Measurements from ENCODE around the gene DCTN2.

Gene DCTN2

DNA sequence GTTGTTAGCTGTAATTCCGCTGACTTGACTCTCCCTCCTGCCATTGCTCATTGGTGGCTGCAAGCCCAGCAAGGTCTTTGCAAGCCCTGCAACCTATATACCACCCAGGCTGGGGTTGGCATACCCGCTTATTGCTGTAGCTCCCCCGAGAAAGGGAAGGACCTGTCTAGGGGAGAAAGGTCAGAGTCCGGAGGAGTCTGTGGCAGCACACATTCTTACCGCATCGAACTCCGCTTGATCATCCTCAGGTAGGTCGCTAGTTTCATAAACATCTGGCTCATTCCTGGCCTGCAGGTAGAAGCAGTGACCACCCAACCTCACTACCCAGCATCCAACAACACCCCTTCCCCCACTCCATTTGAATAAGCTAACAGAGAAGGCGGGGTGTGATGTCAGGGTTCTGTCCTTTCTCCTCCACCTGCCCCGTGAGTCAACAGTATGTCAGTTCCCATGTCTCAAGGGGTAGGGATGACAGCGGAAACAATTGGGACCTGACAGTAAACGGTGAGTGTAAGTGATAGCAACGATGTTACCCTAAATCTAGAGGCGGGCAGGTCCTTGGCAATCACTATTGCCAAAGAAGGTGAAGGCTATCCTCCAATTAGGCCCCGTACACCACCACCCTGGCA lies 1.1 kb downstream of the DCTN2 start:
- H4K91ac ChIP-seq (ENCODE audit: low read depth, low read length, poor library complexity) = no peak overlapping the region
- peaks cover 0 to 31% (median 11%) of the 10 kb centered on the region in 3 experiments for H3K27me3 ChIP-seq (ENCODE audit: control insufficient read depth in 3 of 3, insufficient read depth in 3 of 3, low read depth in 1 of 3, low read length in 3 of 3)
- peaks cover 15 to 16% of the 10 kb centered on the region in 2 donors for H3K4me1 ChIP-seq (ENCODE audit: control insufficient read depth in 2 of 2, insufficient read depth in 1 of 2, low read depth in 1 of 2, low read length in 2 of 2)
- no peak overlapping the region for H2AFZ ChIP-seq (ENCODE audit: low read length)
- H3K79me1 ChIP-seq (ENCODE audit: low read depth, low read length) = peaks cover 5% of the 10 kb centered on the region
- H2BK120ac ChIP-seq (ENCODE audit: low read depth, low read length) = no peak overlapping the region
- H3K14ac ChIP-seq (ENCODE audit: low read length) = no peak overlapping the region
- H2BK12ac ChIP-seq (ENCODE audit: low read length) = no peak overlapping the region
- no peak overlapping the region for H2AK5ac ChIP-seq (ENCODE audit: low read depth, low read length)
- no peak overlapping the region for H2BK5ac ChIP-seq (ENCODE audit: low read length)
- peak overlapping the region; percentile 72 for H3K4me2 ChIP-seq (ENCODE audit: insufficient read depth, low read length, poor library complexity, severe bottlenecking)
- no CpG with 5 or more reads among the region's 15 CpGs for WGBS, 2 donors (ENCODE audit: extremely low coverage in 2 of 2, insufficient read length in 2 of 2, insufficient replicate concordance in 1 of 2)
- H3K18ac ChIP-seq (ENCODE audit: low read length) = no peak overlapping the region
- peak overlapping the region; percentile 90 for H3K9ac ChIP-seq (ENCODE audit: low read depth, low read length, poor library complexity)
- H2BK15ac ChIP-seq (ENCODE audit: low read length) = no peak overlapping the region
- H3K23ac ChIP-seq (ENCODE audit: low read depth, low read length, poor library complexity) = no peak overlapping the region
- H3K4me3 ChIP-seq (ENCODE audit: low read length in 2 of 2) = peak overlapping the region; percentile 58 to 94
- H3K27ac ChIP-seq (replicated peaks; ENCODE audit: low read length) = no peak overlapping the region
- peaks cover 4 to 41% of the 10 kb centered on the region in 2 donors for H3K36me3 ChIP-seq (replicated peaks in 1 of 2; ENCODE audit: control insufficient read depth in 2 of 2, insufficient read depth in 2 of 2, low read length in 2 of 2)
- H4K8ac ChIP-seq (ENCODE audit: low read depth, low read length) = no peak overlapping the region
- H3K4ac ChIP-seq (ENCODE audit: low read length) = no peak overlapping the region
- H3K9me3 ChIP-seq (replicated peaks in 1 of 2; ENCODE audit: control insufficient read depth in 2 of 2, insufficient read depth in 1 of 2, low read depth in 1 of 2, low read length in 2 of 2) = no peaks in the 10 kb centered on the region
- DNase-seq (ENCODE audit: low spot score) = no peak

DNA sequence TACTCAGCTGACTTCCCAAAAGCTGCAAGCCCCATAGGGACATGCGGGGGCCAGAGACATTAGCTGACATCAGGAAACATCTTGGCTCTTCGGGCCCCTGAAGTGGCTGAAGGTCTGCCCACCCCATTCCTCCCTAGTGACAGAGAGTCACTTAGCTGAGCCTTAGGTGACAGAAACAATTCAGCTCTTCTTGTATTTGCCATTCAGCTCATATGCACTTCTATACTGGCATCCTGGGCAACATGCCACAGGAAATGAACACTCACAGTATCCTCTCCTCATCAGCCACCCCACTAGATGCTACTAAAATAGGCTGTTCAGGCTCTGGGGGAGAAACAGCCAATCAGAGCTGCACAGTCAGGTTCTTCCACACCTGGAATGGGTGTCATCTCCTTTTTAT lies 3.4 kb downstream of the DCTN2 start:
- Histone ChIP-seq H3K36me3 (replicated peaks in 1 of 2; ENCODE audit: control insufficient read depth in 2 of 2, insufficient read depth in 2 of 2, low read length in 2 of 2) (peaks cover 11 to 64% of the 10 kb centered on the region in 2 donors), H3K27ac (replicated peaks; ENCODE audit: low read length) (no peak overlapping the region), H3K18ac (ENCODE audit: low read length) (no peak overlapping the region), H4K8ac (ENCODE audit: low read depth, low read length) (no peak overlapping the region), H2BK12ac (ENCODE audit: low read length) (no peak overlapping the region), H3K4me2 (ENCODE audit: insufficient read depth, low read length, poor library complexity, severe bottlenecking) (no peak overlapping the region), H3K4me1 (ENCODE audit: control insufficient read depth in 2 of 2, insufficient read depth in 1 of 2, low read depth in 1 of 2, low read length in 2 of 2) (peaks cover 9 to 12% of the 10 kb centered on the region in 2 donors), H2BK15ac (ENCODE audit: low read length) (no peak overlapping the region), H3K27me3 (ENCODE audit: control insufficient read depth in 3 of 3, insufficient read depth in 3 of 3, low read depth in 1 of 3, low read length in 3 of 3) (peaks cover 0 to 11% (median under 1%) of the 10 kb centered on the region in 3 experiments), H3K9me3 (replicated peaks in 1 of 2; ENCODE audit: control insufficient read depth in 2 of 2, insufficient read depth in 1 of 2, low read depth in 1 of 2, low read length in 2 of 2) (no peaks in the 10 kb centered on the region), H3K79me1 (ENCODE audit: low read depth, low read length) (peaks cover 5% of the 10 kb centered on the region), H3K4me3 (ENCODE audit: low read length in 2 of 2) (no peak overlapping the region), H3K23ac (ENCODE audit: low read depth, low read length, poor library complexity) (no peak overlapping the region), H2BK120ac (ENCODE audit: low read depth, low read length) (no peak overlapping the region), H3K4ac (ENCODE audit: low read length) (no peak overlapping the region), H3K14ac (ENCODE audit: low read length) (no peak overlapping the region), H2BK5ac (ENCODE audit: low read length) (no peak overlapping the region), H3K9ac (ENCODE audit: low read depth, low read length, poor library complexity) (no peak overlapping the region), H4K91ac (ENCODE audit: low read depth, low read length, poor library complexity) (no peak overlapping the region), H2AFZ (ENCODE audit: low read length) (no peak overlapping the region), H2AK5ac (ENCODE audit: low read depth, low read length) (no peak overlapping the region)
- WGBS, 2 donors (ENCODE audit: extremely low coverage in 2 of 2, insufficient read length in 2 of 2, insufficient replicate concordance in 1 of 2) = no CpG with 5 or more reads among the region's 2 CpGs
- DNase-seq (ENCODE audit: low spot score) = no peak

DNA sequence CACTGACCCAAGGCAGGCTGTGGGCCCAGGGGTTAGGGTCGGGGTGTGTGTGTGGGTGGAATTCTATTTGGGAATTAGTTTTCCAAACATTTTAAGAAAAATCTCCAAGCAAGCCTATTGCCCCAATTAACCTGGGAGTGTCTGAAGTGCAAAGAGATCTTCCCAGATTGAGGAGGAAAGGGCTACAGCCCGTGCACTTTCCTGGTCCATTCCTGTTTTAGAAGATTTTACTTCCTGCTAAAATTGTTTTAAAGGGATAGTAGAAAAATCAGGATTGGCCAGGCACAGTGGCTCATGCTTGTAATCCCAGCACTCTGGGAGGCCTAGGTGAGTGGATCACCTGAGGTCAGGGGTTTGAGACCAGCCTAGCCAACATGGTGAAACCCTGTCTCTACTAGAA lies 5.3 kb downstream of the DCTN2 start:
- Histone ChIP-seq H4K91ac (ENCODE audit: low read depth, low read length, poor library complexity) (no peak overlapping the region), H3K9me3 (replicated peaks in 1 of 2; ENCODE audit: control insufficient read depth in 2 of 2, insufficient read depth in 1 of 2, low read depth in 1 of 2, low read length in 2 of 2) (no peaks in the 10 kb centered on the region), H2BK120ac (ENCODE audit: low read depth, low read length) (no peak overlapping the region), H4K8ac (ENCODE audit: low read depth, low read length) (no peak overlapping the region), H2BK5ac (ENCODE audit: low read length) (no peak overlapping the region), H2BK15ac (ENCODE audit: low read length) (no peak overlapping the region), H3K36me3 (replicated peaks in 1 of 2; ENCODE audit: control insufficient read depth in 2 of 2, insufficient read depth in 2 of 2, low read length in 2 of 2) (peaks cover 14 to 77% of the 10 kb centered on the region in 2 donors), H3K4me1 (ENCODE audit: control insufficient read depth in 2 of 2, insufficient read depth in 1 of 2, low read depth in 1 of 2, low read length in 2 of 2) (peaks cover 9 to 12% of the 10 kb centered on the region in 2 donors), H3K9ac (ENCODE audit: low read depth, low read length, poor library complexity) (no peak overlapping the region), H2AK5ac (ENCODE audit: low read depth, low read length) (no peak overlapping the region), H3K4ac (ENCODE audit: low read length) (no peak overlapping the region), H3K27me3 (ENCODE audit: control insufficient read depth in 3 of 3, insufficient read depth in 3 of 3, low read depth in 1 of 3, low read length in 3 of 3) (no peaks in the 10 kb centered on the region), H3K27ac (replicated peaks; ENCODE audit: low read length) (no peak overlapping the region), H3K79me1 (ENCODE audit: low read depth, low read length) (peaks cover 5% of the 10 kb centered on the region), H2AFZ (ENCODE audit: low read length) (no peak overlapping the region), H3K18ac (ENCODE audit: low read length) (no peak overlapping the region), H3K14ac (ENCODE audit: low read length) (no peak overlapping the region), H2BK12ac (ENCODE audit: low read length) (no peak overlapping the region), H3K4me2 (ENCODE audit: insufficient read depth, low read length, poor library complexity, severe bottlenecking) (no peak overlapping the region), H3K4me3 (ENCODE audit: low read length in 2 of 2) (no peak overlapping the region), H3K23ac (ENCODE audit: low read depth, low read length, poor library complexity) (no peak overlapping the region)
- no CpG with 5 or more reads among the region's 2 CpGs for WGBS, 2 donors (ENCODE audit: extremely low coverage in 2 of 2, insufficient read length in 2 of 2, insufficient replicate concordance in 1 of 2)
- DNase-seq (ENCODE audit: low spot score) = no peak

DNA sequence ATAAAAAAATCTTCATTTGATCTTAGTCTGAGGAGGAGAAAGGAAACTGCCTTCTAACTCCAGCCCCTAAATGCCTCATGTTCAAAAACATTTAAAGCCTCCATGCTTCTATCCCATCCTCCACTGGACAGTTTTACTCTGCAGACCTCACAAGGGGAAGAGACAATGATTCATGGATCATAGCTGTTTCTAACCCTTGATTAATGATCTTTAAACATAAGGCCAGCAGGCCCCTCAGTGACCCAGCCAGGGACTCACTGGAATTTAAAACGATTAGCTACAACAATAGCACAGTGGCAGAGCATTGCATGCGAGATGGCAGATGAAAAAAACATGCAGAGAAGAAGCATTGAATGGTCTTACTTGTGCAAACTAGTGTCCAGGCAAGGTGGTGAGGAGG lies 6.0 kb downstream of the DCTN2 start:
- DNase-seq (ENCODE audit: low spot score) = no peak
- Histone ChIP-seq H2BK12ac (ENCODE audit: low read length) (no peak overlapping the region), H3K27me3 (ENCODE audit: control insufficient read depth in 3 of 3, insufficient read depth in 3 of 3, low read depth in 1 of 3, low read length in 3 of 3) (no peaks in the 10 kb centered on the region), H3K9me3 (replicated peaks in 1 of 2; ENCODE audit: control insufficient read depth in 2 of 2, insufficient read depth in 1 of 2, low read depth in 1 of 2, low read length in 2 of 2) (no peaks in the 10 kb centered on the region), H4K91ac (ENCODE audit: low read depth, low read length, poor library complexity) (no peak overlapping the region), H3K4me1 (ENCODE audit: control insufficient read depth in 2 of 2, insufficient read depth in 1 of 2, low read depth in 1 of 2, low read length in 2 of 2) (peaks cover 4 to 8% of the 10 kb centered on the region in 2 donors), H3K27ac (replicated peaks; ENCODE audit: low read length) (no peak overlapping the region), H2BK5ac (ENCODE audit: low read length) (no peak overlapping the region), H3K4me2 (ENCODE audit: insufficient read depth, low read length, poor library complexity, severe bottlenecking) (no peak overlapping the region), H3K18ac (ENCODE audit: low read length) (no peak overlapping the region), H3K4ac (ENCODE audit: low read length) (no peak overlapping the region), H2BK120ac (ENCODE audit: low read depth, low read length) (no peak overlapping the region), H3K36me3 (replicated peaks in 1 of 2; ENCODE audit: control insufficient read depth in 2 of 2, insufficient read depth in 2 of 2, low read length in 2 of 2) (peaks cover 14 to 85% of the 10 kb centered on the region in 2 donors), H2AFZ (ENCODE audit: low read length) (no peak overlapping the region), H2AK5ac (ENCODE audit: low read depth, low read length) (no peak overlapping the region), H3K14ac (ENCODE audit: low read length) (no peak overlapping the region), H2BK15ac (ENCODE audit: low read length) (no peak overlapping the region), H3K79me1 (ENCODE audit: low read depth, low read length) (no peaks in the 10 kb centered on the region), H4K8ac (ENCODE audit: low read depth, low read length) (no peak overlapping the region), H3K23ac (ENCODE audit: low read depth, low read length, poor library complexity) (no peak overlapping the region), H3K9ac (ENCODE audit: low read depth, low read length, poor library complexity) (no peak overlapping the region), H3K4me3 (ENCODE audit: low read length in 2 of 2) (no peak overlapping the region)
- no CpG with 5 or more reads among the region's 2 CpGs for WGBS, 2 donors (ENCODE audit: extremely low coverage in 2 of 2, insufficient read length in 2 of 2, insufficient replicate concordance in 1 of 2)

Measured in neuronal stem cell (in vitro differentiated cells).